OCI-LY1 (cell line): ENCODE results near the gene LPIN1.

Experiments used
- EZH2 ChIP-seq: fragments of 200-600 bp; sonication (generic), shearing (Covaris generic); IDR thresholded peaks from 2 replicates; pipeline ENCODE4 v1.8.0; 2017; ENCODE audit warnings: borderline replicate concordance, mixed run types, mild to moderate bottlenecking, antibody characterized with exemption, low read length, moderate library complexity, mixed read lengths
- TF ChIP-seq, protein P1 (sequence below): fragments of 200-600 bp; sonication (generic), shearing (Covaris generic); IDR thresholded peaks from 2 replicates; pipeline ENCODE4 v1.5.1; 2017; ENCODE audit warnings: mild to moderate bottlenecking, antibody characterized with exemption, low read length, moderate library complexity, mixed read lengths

DNA sequence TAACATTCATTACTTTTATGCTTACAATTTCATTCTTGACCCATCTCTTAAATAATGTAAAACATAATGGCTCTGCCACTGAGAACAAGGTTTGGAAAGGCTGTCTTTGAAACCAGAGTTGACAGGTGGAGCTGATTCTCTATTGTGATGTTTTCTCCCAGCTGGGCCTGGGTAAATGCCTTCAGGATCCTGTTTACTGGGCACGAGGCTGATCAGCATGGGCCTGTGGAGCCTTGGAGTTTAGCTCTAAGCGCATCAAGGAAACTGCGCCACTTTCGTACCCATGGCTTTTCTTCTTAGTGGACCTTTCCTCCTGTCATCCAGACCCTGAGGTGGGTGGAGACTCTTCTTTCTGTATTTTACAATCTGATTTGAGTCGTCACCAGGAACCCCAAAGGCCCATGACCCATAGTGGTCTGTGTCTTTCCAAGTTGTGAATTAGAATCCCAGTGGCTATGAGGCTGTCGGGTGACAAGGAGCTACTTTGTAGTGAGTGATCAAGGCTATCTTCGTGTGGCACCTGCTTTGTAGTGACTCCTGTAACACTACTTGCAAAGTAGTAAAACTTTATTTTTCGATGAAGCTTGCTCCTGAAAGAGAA lies 123.1 kb downstream of the LPIN1 start:
- TF ChIP-seq, protein P1, sequence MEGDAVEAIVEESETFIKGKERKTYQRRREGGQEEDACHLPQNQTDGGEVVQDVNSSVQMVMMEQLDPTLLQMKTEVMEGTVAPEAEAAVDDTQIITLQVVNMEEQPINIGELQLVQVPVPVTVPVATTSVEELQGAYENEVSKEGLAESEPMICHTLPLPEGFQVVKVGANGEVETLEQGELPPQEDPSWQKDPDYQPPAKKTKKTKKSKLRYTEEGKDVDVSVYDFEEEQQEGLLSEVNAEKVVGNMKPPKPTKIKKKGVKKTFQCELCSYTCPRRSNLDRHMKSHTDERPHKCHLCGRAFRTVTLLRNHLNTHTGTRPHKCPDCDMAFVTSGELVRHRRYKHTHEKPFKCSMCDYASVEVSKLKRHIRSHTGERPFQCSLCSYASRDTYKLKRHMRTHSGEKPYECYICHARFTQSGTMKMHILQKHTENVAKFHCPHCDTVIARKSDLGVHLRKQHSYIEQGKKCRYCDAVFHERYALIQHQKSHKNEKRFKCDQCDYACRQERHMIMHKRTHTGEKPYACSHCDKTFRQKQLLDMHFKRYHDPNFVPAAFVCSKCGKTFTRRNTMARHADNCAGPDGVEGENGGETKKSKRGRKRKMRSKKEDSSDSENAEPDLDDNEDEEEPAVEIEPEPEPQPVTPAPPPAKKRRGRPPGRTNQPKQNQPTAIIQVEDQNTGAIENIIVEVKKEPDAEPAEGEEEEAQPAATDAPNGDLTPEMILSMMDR = no peak
- no peak for TF ChIP-seq EZH2
